HCT116 (cell line): ENCODE measurements around the gene CALHM1. TPM values are rescaled to one million over a fixed set of nuclear protein-coding genes. Genes with fewer than 3 reads are reported as not detected.

Experiments used
- ATAC-seq: fragments of 200-7000 bp; cut with Tn5 transposase; 2 replicates; pipeline ENCODE4 v1.9.1; 2020; ENCODE audit warnings: mild to moderate bottlenecking, moderate library complexity
- BruUV-seq: library from RNA; stranded (reverse); fragments of 400-500 nt; replicated peaks from 2 replicates; lab custom pipeline; 2021; lab: Mats Ljungman, UMichigan
- CTCF ChIA-PET: fragments of 300-600 bp; sonication (Branson Sonifier 250); formaldehyde crosslinking; loops from one replicate; lab custom pipeline; 2021; ENCODE audit warnings: antibody characterized with exemption; lab: Charles Lee
- POLR2A ChIA-PET: fragments of 300-600, 350-600 bp; sonication (Branson Sonifier 250); formaldehyde crosslinking; loops from one replicate; lab custom pipeline; 2021; ENCODE audit warnings: antibody characterized with exemption; lab: Charles Lee
- RAD21 ChIA-PET, 2 experiments: fragments of 300-600 bp; sonication (Branson Sonifier 250); formaldehyde crosslinking; loops; one replicate each; lab custom pipeline; 2023; ENCODE audit warnings: low total read pairs in 2 of 2; ENCODE audit not compliant: uncharacterized antibody in 2 of 2, unreplicated experiment in 2 of 2, low non-redundant PET in 1 of 2; lab: Charles Lee
- DNase-seq: peaks from one replicate; pipeline ENCODE4 v3.0.0-alpha.2; 2010; ENCODE audit warnings: low read depth, low spot score
- H2AFZ ChIP-seq: fragments of 200-600 bp; shearing (Covaris generic), sonication (generic); 2 replicates; pipeline ENCODE4 v1.6.1; 2017; ENCODE audit warnings: low read depth, mixed run types, mixed read lengths, antibody characterized with exemption, low read length; ENCODE audit not compliant: poor library complexity, severe bottlenecking
- H3K27ac ChIP-seq: 2 replicates; pipeline ENCODE4 v1.5.1; 2012; ENCODE audit warnings: low read depth, low read length
- H3K27me3 ChIP-seq: fragments of 200-600 bp; sonication (generic); 2 replicates; pipeline ENCODE4 v1.6.1; 2016; ENCODE audit warnings: mixed run types, low read length, mixed read lengths; ENCODE audit not compliant: insufficient read depth
- H3K36me3 ChIP-seq, 2 experiments: fragments of 200-500 bp in 1 of 2; fragments of 200-600 bp in 1 of 2; sonication (Bioruptor generic) in 1 of 2; sonication (generic) in 1 of 2; 2 replicates each; pipeline versions ENCODE4 v1.5.1 to v1.6.1; 2014 to 2016; ENCODE audit warnings: low read length in 2 of 2, inconsistent platforms in 1 of 2, mixed read lengths in 1 of 2, mixed run types in 1 of 2; ENCODE audit not compliant: insufficient read depth in 2 of 2, control insufficient read depth in 1 of 2
- H3K4me1 ChIP-seq, 2 experiments: fragments of 200-600 bp in 1 of 2; sonication (generic) in 1 of 2; 2 replicates each; pipeline versions ENCODE4 v1.5.1 to v1.6.1; 2012 to 2017; ENCODE audit warnings: low read length in 2 of 2, inconsistent platforms in 1 of 2, mild to moderate bottlenecking in 1 of 2, mixed read lengths in 1 of 2, mixed run types in 1 of 2, moderate library complexity in 1 of 2; ENCODE audit not compliant: insufficient read depth in 2 of 2, control insufficient read depth in 1 of 2
- H3K4me2 ChIP-seq: fragments of 200-600 bp; sonication (generic); 2 replicates; pipeline ENCODE4 v1.6.1; 2017; ENCODE audit warnings: mixed run types, low read length, mixed read lengths
- H3K4me3 ChIP-seq, 2 experiments: fragments of 200-600 bp in 1 of 2; sonication (generic) in 1 of 2; replicated peaks in 1 of 2; 2 replicates each; pipeline ENCODE4 v1.5.1; 2011 to 2016; ENCODE audit warnings: low read length in 2 of 2, control low read depth in 1 of 2, low read depth in 1 of 2, mild to moderate bottlenecking in 1 of 2, mixed read lengths in 1 of 2, mixed run types in 1 of 2
- H3K79me2 ChIP-seq: fragments of 200-600 bp; sonication (generic); 2 replicates; pipeline ENCODE4 v1.6.1; 2017; ENCODE audit warnings: mild to moderate bottlenecking, mixed run types, low read length, moderate library complexity, mixed read lengths; ENCODE audit not compliant: insufficient read depth
- H3K9ac ChIP-seq: fragments of 200-600 bp; sonication (generic); 2 replicates; pipeline ENCODE4 v1.6.1; 2016; ENCODE audit warnings: low read length, mixed read lengths
- H3K9me2 ChIP-seq: fragments of 200-600 bp; sonication (generic), shearing (Covaris generic); 2 replicates; pipeline ENCODE4 v1.6.1; 2017; ENCODE audit warnings: mixed run types, mild to moderate bottlenecking, moderate library complexity; ENCODE audit not compliant: insufficient read depth
- H3K9me3 ChIP-seq, 2 experiments: fragments of 200-500 bp in 1 of 2; fragments of 200-600 bp in 1 of 2; sonication (Bioruptor generic) in 1 of 2; sonication (generic) in 1 of 2; 2 replicates each; pipeline ENCODE4 v1.6.1; 2014 to 2017; ENCODE audit warnings: low read length in 2 of 2, mixed read lengths in 2 of 2, inconsistent platforms in 1 of 2, low read depth in 1 of 2, mild to moderate bottlenecking in 1 of 2, mixed run types in 1 of 2, moderate library complexity in 1 of 2; ENCODE audit not compliant: control insufficient read depth in 1 of 2, insufficient read depth in 1 of 2
- H4K20me1 ChIP-seq: fragments of 200-600 bp; sonication (generic), shearing (Covaris generic); 2 replicates; pipeline ENCODE4 v1.6.1; 2017; ENCODE audit warnings: mixed run types, mild to moderate bottlenecking, moderate library complexity; ENCODE audit not compliant: insufficient read depth
- JUND ChIP-seq: IDR thresholded peaks from 2 replicates; pipeline ENCODE4 v1.6.1; 2012
- POLR2A ChIP-seq: IDR thresholded peaks from 2 replicates; pipeline ENCODE4 v1.7.0; 2011; ENCODE audit warnings: borderline replicate concordance; ENCODE audit not compliant: insufficient read depth, insufficient read length; ENCODE audit errors: extremely low read depth
- SRF ChIP-seq: IDR thresholded peaks from 2 replicates; pipeline ENCODE4 v1.6.1; 2012; ENCODE audit warnings: low read depth
- ZFX ChIP-seq: fragments of 450-650 bp; IDR thresholded peaks from 2 replicates; pipeline ENCODE4 v1.6.1; 2017
- intact Hi-C: fragments of 100-400 bp; cut with micrococcal nuclease; formaldehyde crosslinking; loops from 2 replicates; pipeline ENCODE4 v1.10.0; 2022
- total RNA-seq: library from RNA; stranded (reverse); gene quantifications from one replicate; pipeline ENCODE4 v1.2.1, GENCODE V29; 2021; ENCODE audit not compliant: unreplicated experiment
- TF ChIP-seq, protein P1 (sequence below), 3 experiments: fragments of 200-600 bp in 1 of 3; sonication (generic) in 1 of 3; IDR thresholded peaks in 2 of 3; conservative IDR thresholded peaks in 1 of 3; 2 replicates each; pipeline ENCODE4 v1.5.1; 2012 to 2017; ENCODE audit warnings: low read depth in 2 of 3, low read length in 2 of 3, antibody characterized with exemption in 1 of 3, borderline replicate concordance in 1 of 3, control low read depth in 1 of 3, mild to moderate bottlenecking in 1 of 3, mixed read lengths in 1 of 3, mixed run types in 1 of 3, moderate library complexity in 1 of 3; ENCODE audit not compliant: insufficient read depth in 1 of 3

The CALHM1 gene
- total RNA-seq, 1 experiment from 2014 or later = not detected

- H3K9me3 ChIP-seq = no peaks in the 10 kb centered on the region
- no peak overlapping the region for H3K4me3 ChIP-seq
- peaks cover 80 to 88% of the 10 kb centered on the region in 2 experiments for H3K36me3 ChIP-seq
- no peak overlapping the region for H3K27ac ChIP-seq
- no peak for DNase-seq
- no peak overlapping the region for H3K4me2 ChIP-seq
- no peaks in the 10 kb centered on the region for H3K27me3 ChIP-seq
- BruUV-seq = no TSS peak
- no peaks in the 10 kb centered on the region for H3K4me1 ChIP-seq
- H4K20me1 ChIP-seq = peaks cover 12% of the 10 kb centered on the region; the same call in 1 of the 2 replicates
- CTCF ChIA-PET = no interaction called here
- intact Hi-C loops = no loop called here
- no peak overlapping the region for H2AFZ ChIP-seq
- H3K9ac ChIP-seq = no peak overlapping the region
- H3K79me2 ChIP-seq = peaks cover 50% of the 10 kb centered on the region; the same call in 1 of the 2 replicates
- RAD21 ChIA-PET = no interaction called here
- TF ChIP-seq POLR2A (no peak), SRF (no peak), JUND (no peak), ZFX (no peak)
- TF ChIP-seq, protein P1, sequence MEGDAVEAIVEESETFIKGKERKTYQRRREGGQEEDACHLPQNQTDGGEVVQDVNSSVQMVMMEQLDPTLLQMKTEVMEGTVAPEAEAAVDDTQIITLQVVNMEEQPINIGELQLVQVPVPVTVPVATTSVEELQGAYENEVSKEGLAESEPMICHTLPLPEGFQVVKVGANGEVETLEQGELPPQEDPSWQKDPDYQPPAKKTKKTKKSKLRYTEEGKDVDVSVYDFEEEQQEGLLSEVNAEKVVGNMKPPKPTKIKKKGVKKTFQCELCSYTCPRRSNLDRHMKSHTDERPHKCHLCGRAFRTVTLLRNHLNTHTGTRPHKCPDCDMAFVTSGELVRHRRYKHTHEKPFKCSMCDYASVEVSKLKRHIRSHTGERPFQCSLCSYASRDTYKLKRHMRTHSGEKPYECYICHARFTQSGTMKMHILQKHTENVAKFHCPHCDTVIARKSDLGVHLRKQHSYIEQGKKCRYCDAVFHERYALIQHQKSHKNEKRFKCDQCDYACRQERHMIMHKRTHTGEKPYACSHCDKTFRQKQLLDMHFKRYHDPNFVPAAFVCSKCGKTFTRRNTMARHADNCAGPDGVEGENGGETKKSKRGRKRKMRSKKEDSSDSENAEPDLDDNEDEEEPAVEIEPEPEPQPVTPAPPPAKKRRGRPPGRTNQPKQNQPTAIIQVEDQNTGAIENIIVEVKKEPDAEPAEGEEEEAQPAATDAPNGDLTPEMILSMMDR (IDR thresholded peaks at IDR 0.05 in 2 of 3, conservative IDR thresholded peaks at IDR 0.05 in 1 of 3; ENCODE audit: borderline replicate concordance in 1 of 3, insufficient read depth in 1 of 3, low read depth in 2 of 3, low read length in 2 of 3) = no peak
- ATAC-seq = no peak
- POLR2A ChIA-PET = no interaction called here
- H3K9me2 ChIP-seq = no peaks in the 10 kb centered on the region
Measured at GRCh38 chr10:103413564-103413963, 45.1 kb downstream of the CALHM1 start.

Other genes with a start within 250 kb of the CALHM1 start
- 0.10 TPM for gene RPEL1, start 213.0 kb downstream of the CALHM1 start, total RNA-seq
- not detected for gene INA, start 181.8 kb downstream of the CALHM1 start, total RNA-seq
- 24.7 TPM for gene PCGF6, start 107.8 kb downstream of the CALHM1 start, total RNA-seq
- 9.2 TPM for gene TAF5, start 90.9 kb downstream of the CALHM1 start, total RNA-seq
- 556 TPM for gene ATP5MK, start 62.4 kb downstream of the CALHM1 start, total RNA-seq
- 106 TPM for gene PDCD11, start 62.3 kb downstream of the CALHM1 start, total RNA-seq
- 46.1 TPM for gene CALHM2, start 6.5 kb downstream of the CALHM1 start, total RNA-seq
- gene CALHM3, start 20.3 kb upstream of the CALHM1 start, total RNA-seq = 0.49 TPM
- 1.4 TPM for gene NEURL1, start 34.8 kb upstream of the CALHM1 start, total RNA-seq